H1 (cell line): ENCODE measurements around the gene ENAH. TPM values are rescaled to one million over a fixed set of nuclear protein-coding genes. Genes with fewer than 3 reads are reported as not detected.

Experiments
- EP300 ChIP-seq, 2 experiments: IDR thresholded peaks; 1 replicate in 1 of 2; 2 replicates in 1 of 2; pipeline ENCODE4 v1.6.1; 2011 to 2012; ENCODE audit warnings: low read depth in 2 of 2, low read length in 2 of 2, mild to moderate bottlenecking in 2 of 2, borderline replicate concordance in 1 of 2, inconsistent platforms in 1 of 2, moderate library complexity in 1 of 2
- polyA plus RNA-seq, 7 experiments: library from polyadenylated mRNA; depleted of rRNA in 3 of 7; stranded (reverse) in 5 of 7; unstranded in 2 of 7; fragments of >200 nt in 5 of 7; fragments of 200-250 nt in 2 of 7; gene quantifications; 1 replicate in 5 of 7; 2 replicates in 1 of 7; 4 replicates in 1 of 7; pipeline versions ENCODE4 v1.2.1 to v1.2.3, GENCODE V29; 2011 to 2013; ENCODE audit warnings: missing spikeins in 2 of 7, mixed read lengths in 2 of 7
- total RNA-seq: library from RNA; stranded (reverse); fragmentation: NEBNext Ultra II Directional; extraction: Animal tissue kit (Norgen Biotek cat#: 25700); gene quantifications from 2 replicates; pipeline ENCODE4 v1.2.1, GENCODE V29; 2021

ENAH gene
- total and polyA plus RNA-seq, 2 of the 8 experiments (the other 6 are each of a cell fraction or from before 2014, with no cell fraction given), result 39.1 to 335 TPM

DNA sequence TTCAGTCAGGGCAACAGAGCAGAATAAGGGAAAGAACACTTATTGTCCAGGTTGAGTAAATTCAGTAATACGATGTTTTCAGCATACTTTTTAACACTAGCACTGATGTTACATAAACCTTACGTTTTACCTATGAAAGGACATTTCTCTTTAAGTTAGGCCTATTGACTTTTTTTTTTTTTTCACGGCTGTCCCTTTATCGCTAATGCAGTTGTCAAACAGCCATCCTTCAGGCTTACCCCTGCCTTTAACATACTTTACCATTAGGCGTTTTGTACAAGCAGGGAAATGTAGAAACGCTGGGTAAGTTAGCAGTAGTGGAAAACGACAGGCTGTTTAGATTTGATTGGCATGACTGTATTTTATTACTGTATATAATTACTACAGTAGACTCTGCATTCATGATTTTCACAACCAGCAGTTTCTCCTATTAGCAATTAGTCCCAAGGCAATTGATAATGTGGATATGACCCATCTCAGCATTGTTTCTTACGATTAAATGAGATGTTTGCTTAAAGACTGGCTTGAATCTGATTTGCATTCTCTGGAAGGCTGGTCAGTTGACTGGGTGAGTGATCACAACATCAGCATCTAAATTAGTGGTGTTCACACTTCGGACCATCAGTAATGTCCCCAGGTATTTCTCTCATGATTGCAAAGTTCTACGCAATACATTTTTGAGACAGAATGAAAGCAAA, 115.2 kb downstream of the ENAH start (continued):
- no peak for TF ChIP-seq EP300 (IDR thresholded peaks at IDR 0.05; ENCODE audit: borderline replicate concordance in 1 of 2, low read depth in 2 of 2, low read length in 2 of 2)
